Measurements from ENCODE around the gene KIF6.

DNA sequence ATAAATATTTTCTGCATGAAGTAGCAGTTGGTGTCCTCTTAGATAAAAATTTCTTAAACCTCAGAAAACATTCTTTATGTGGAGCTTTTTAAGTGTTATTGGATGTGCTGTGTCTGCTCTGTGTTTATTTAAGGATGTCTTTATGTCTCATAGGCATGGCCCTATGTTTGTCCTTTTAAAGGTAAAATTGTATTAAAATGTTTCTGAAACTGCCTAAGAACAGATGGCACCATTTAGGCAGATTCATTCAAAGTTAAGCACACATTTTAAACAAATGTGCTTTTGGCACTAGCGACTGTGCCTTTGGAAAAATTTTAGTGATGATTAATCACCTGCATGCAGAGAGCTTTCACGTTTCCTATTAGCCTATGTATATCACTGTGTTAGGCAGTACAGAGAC is 125.2 kb downstream of the KIF6 start:
- TF ChIP-seq, protein P1, sequence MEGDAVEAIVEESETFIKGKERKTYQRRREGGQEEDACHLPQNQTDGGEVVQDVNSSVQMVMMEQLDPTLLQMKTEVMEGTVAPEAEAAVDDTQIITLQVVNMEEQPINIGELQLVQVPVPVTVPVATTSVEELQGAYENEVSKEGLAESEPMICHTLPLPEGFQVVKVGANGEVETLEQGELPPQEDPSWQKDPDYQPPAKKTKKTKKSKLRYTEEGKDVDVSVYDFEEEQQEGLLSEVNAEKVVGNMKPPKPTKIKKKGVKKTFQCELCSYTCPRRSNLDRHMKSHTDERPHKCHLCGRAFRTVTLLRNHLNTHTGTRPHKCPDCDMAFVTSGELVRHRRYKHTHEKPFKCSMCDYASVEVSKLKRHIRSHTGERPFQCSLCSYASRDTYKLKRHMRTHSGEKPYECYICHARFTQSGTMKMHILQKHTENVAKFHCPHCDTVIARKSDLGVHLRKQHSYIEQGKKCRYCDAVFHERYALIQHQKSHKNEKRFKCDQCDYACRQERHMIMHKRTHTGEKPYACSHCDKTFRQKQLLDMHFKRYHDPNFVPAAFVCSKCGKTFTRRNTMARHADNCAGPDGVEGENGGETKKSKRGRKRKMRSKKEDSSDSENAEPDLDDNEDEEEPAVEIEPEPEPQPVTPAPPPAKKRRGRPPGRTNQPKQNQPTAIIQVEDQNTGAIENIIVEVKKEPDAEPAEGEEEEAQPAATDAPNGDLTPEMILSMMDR (IDR thresholded peaks at IDR 0.05; ENCODE audit: insufficient read depth, low read length) = no peak
- TF ChIP-seq POLR2AphosphoS5 (IDR thresholded peaks at IDR 0.05; ENCODE audit: low read depth) (no peak), REST (IDR thresholded peaks at IDR 0.05; ENCODE audit: insufficient replicate concordance, low read depth) (no peak)
